A172 (cell line): ENCODE measurements around the gene AUTS2. TPM values are rescaled to one million over a fixed set of nuclear protein-coding genes. Genes with fewer than 3 reads are reported as not detected.
A peak's percentile ranks its signal among the peaks of the same experiment; 100 is the strongest.
"Not testable (repeated sequence)": the region's sequence is repeated elsewhere in the genome, so short reads cannot be mapped to it uniquely, and the experiment has no call there.

Source experiments
- DNase-seq: peaks from one replicate; pipeline ENCODE4 v3.0.0-alpha.2; 2015; ENCODE audit warnings: low spot score
- total RNA-seq: library from RNA; depleted of rRNA; stranded (reverse); fragments of >200 nt; shearing (Covaris generic); gene quantifications from 2 replicates; pipeline ENCODE4 v1.2.3, GENCODE V29; 2014

AUTS2 gene
- total RNA-seq, 1 experiment from 2014 or later, result 4.6 TPM

- DNase-seq, result no peak
Observed at GRCh38 chr7:70622936-70623335, 1024.7 kb downstream of the AUTS2 start.

DNA sequence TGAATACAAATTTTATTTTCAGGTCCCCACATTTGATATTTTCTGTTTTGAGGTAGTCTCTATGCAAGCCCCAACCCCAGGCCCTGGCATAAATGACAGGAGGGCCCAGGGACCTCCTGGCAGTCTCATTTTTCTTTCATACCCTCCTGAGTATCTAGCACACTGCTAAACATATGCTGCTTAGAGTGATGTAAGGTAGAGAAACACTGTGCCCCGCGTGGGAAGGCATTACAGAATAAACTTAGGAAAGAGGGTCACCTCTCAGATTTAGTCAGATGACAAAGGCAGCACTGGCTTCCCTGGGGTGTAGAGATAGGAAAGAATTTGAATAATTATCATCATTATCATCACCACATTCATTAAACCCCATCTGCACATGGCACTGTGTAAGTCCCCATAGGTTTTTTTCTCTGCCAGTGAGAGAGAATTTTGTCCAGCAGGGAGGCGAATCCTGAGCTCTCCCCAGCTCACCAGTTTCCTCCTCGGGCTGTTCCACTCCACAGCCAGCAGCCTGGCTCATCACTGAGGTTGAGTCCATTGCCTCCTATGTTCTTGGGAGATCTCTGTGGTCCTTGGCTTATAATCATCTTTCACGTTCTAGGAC lies 1026.3 kb downstream of the AUTS2 start:
- no peak for DNase-seq

DNA sequence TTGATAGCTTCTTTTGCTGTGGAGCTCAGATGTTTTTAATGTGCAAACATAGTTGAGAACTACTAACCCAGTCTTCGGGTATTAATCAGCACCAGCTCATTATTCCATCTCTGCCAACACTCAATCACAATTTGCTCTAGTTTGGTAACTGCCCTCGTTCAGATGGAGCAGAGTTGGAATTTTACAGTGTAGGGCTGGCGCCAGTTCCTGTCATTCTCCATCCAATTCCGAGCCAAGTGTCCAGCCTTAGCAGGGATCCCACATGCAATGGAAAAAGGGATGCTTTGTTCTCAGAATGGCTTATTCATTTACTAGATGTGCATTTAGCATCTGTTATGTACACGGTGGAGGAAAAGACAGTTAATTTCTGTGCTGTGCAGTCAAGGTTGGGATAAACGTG lies 1029.2 kb downstream of the AUTS2 start:
- DNase-seq, result no peak

GRCh38 chr7:70630440-70630817 lies 1032.2 kb downstream of the AUTS2 start:
- DNase-seq, result no peak

DNA sequence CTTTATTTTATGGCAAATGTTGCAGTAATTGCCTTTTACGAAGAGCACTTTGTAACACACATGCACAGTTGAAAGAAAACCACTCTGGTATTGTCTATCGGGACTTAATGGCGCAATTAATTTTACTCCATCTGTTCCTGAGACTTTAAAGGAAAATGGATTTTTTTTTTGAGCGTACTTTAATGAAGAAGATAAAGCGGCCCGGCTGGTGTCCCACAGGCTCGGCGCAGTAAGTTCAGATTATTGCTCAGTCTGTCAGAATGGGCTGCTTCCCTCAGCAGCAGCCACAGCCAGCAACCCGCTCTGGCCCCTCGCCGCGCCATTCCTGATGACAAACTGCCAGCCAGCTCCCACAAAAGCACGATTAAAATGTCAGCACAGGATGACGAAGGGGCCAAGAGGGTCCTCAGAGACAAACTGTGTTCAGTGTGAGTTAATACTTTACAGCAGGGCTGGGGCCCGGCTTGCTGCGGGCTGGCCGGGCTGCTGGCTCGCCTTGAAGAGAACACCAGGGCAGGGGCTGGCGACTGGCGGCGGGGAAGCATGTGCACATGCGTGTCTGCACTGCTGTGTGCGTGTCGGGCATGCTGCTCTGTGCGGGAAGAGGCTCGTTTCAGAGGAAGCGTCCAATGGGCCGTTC lies 1032.7 kb downstream of the AUTS2 start:
- no peak for DNase-seq

DNA sequence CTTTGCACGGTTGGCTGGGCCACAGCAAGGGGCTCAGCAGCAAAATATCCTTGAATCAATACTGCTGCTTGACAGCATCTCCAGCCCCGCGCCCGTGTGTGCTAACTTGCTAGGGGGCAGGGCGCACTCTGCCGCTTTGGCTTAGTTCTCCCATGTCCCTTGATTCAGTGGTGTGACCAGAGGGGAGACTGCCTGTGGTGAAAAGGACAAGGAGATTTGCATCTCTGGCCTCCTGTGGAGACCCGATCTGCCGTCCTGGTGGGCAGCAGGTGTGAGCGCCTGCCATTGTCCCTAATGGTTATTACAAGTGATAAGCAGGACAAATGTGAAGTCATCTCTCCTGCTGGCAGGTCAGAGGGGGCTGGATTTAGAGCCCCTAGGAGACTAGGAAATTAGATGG lies 1033.4 kb downstream of the AUTS2 start:
- no peak for DNase-seq

- DNase-seq, result no peak
Observed at GRCh38 chr7:70632400-70632799, 1034.1 kb downstream of the AUTS2 start.

DNA sequence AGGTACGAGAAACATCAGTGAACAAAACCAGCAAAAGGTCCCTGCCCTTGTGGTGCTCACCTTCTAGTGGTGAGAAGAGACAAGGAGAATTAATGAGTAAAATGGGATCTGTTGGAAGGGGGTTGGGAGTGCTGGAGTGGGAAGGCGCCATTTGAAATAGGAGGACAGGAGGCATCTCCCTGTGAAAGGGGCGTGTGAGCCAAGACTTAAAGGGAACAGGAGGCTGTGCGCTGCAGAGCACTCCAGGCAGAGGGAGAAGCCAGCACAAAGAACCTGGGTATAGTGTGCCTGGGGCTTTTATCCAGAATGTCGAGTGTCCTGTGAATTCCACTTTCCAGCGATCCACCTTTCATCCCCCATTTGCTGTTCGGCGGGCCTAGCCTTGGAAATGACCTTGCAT lies 1035.8 kb downstream of the AUTS2 start:
- DNase-seq, result no peak

- DNase-seq, result peak; percentile 91
Observed at GRCh38 chr7:70634610-70635068, 1036.4 kb downstream of the AUTS2 start.

DNA sequence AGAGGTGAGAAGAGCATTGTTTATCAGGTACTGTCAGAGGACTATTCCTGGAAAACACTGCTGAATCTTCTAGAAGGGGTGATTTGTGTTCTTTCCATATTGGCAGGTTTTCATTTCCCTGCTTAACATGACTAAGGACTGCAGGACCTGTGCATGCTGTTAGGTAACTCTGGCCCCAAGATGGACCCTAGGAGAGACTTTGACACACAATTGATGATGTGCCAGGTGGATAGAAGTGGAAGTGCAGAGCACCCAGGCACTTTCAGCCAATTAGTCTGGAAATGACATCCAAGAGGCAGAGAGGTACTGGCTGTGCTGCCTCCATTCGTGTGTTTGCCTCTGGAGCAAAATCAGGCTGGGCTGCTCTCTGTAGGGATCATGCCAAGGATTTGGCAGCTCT lies 1037.4 kb downstream of the AUTS2 start:
- no peak for DNase-seq

GRCh38 chr7:70636169-70636568 lies 1037.9 kb downstream of the AUTS2 start:
- DNase-seq, result no peak

DNA sequence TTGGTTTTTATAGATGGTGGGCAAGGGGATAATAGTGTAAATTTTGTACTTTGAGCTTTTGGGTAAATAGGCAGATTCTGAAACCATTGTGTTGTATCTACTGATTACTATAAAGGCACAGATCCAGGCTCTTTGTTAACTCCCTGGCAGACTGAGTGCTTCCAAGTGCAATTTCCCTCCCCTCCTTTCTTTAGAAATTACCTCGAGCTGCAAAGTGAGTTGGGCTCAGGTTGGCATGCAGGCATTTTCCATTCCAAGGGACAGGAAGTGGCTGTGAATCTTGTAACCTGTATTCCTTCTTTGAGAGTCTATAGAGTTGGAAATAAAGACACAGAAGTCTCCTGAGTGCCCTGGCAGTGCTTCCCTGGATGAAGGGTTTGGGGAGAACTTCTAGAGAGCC lies 1039.5 kb downstream of the AUTS2 start:
- no peak for DNase-seq

DNA sequence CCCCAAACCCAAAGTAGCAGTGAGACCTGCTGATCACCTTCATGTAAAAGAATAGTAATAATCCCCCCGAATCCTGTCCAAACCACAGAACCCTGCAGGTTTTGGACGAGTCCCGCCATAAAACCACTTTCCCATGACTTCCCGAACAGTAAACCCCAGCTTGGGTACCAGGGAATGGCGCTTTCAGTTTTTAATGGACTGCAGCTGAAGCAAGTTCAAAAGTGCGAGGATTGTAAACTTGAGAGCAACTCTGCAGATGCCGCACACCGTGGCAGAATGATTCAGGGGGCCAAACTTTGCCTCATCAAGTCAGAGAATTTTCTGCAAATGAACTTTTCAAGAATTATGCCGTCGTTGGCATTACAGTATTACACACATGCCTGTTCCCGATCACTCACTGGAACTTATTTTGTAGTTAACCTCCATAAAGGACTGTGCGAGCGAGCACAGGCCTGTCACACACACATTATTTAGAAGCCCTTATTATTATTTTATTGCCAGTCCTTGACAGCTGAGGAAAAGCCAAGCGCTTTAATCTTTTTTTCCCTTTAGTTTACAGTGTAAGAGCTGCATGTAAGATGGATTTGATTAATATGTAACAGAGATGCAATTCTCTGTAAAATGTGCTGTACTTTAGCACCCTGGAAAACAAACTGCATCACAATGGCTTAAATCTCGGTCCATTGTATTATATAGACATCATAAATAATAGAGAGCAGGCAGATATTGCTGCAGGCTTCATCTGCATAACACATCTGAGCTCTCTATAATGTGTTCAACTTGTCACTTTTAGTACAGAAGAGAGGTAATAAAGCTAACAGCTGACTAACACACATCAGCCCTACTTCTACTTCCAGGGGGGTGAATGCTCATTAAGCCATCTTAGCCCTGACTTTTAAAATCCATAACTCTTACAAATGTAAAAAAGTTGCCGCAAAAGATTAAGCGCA lies 1040.2 kb downstream of the AUTS2 start:
- no peak for DNase-seq

- no peak for DNase-seq
Observed at GRCh38 chr7:70640266-70640833, 1042.1 kb downstream of the AUTS2 start.

- no peak for DNase-seq
Observed at GRCh38 chr7:70641882-70642281, 1043.6 kb downstream of the AUTS2 start.

DNA sequence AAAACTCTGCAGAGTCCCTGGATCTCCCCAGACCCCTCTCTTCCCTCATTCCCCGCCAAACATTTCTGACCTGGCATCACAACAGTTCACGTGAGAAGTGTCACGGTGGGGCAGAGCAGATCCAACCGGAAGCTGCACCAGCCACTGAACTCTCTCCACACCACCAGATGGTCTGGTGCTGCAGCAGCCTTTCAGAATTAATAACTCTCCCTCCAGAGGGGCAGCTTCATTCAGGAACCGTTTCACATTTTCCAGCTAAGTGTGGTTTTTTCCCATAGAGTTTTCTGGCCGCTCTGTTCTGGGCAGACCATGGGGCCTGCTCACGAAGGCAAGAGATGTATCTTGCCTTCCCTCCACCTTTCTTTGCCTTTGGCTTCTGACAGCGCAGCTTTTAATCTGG lies 1047.0 kb downstream of the AUTS2 start:
- no peak for DNase-seq

DNA sequence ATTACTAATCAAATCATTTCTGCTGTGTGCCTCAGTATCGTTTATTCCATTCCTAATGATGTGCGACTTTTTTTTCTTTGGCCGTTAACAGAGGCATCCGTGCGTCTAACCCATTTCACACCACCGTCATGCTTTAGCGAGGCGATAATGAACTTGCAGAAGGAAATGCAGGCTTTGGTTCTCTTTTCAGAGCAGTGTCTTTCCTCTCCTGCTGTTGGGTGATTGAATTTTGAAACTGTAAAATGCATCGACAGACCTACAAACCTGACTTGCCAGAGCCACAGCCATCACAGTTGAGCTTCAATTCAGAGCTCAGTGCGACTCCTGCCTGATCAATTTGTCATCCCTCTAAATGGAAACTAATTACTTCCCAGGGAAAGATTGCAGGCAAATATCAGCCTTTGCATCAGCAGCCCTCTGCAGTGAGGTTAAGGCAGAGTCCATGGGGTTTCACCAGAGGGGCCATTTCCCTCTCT lies 1047.6 kb downstream of the AUTS2 start:
- no peak for DNase-seq

GRCh38 chr7:70646536-70647248 lies 1048.4 kb downstream of the AUTS2 start:
- no peak for DNase-seq

DNA sequence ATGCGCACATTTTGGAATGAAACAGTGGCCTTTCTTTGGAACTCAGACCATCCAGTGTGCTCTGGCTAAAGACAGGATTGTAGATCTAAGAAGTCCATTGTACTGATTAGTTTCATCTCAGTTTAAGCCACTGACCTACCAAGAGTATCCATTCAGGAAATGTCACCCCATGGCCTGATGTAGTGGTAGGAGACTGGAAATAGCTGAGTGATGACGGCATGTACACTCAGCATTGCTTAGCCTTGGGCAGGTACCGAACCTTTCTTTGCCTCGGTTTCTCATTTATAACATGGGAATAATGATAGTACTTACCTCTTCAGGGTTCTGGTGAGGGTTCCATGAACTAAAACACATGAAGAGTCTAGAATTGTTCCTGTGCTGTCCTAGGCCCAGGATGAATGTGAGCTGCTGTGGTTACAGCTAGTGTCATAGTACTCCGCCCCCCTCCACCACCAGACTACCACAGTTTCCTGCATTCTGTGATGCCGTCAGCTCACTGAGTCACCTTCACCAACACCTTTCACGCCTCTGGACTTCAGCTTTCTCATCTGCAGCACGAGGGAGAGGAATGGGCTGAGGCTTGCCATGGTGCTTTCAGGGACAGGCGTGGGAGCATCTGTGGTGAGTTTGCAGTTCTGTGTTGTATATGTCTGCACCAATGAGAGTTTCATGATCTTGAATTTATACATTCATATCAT lies 1049.7 kb downstream of the AUTS2 start:
- DNase-seq, result peak; percentile 88

- DNase-seq, result not testable (repeated sequence)
Observed at GRCh38 chr7:70648499-70648861, 1050.2 kb downstream of the AUTS2 start.

DNA sequence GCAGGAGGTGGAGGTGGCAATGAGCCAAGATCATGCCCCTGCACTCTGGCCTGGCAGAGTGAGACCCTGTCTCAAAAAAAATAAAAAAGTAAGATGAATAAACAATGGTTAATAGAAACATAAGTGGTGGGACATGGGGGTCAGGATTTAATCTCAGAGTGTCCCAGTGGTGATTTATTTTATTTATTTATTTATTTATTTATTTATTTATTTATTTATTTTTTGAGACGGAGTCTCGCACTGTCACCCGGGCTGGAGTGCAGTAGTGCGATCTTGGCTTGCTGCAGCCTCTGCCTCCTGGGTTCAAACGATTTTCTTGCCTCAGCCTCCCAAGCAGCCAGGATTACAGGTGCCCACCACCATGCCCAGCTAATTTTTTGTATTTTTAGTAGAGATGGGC lies 1051.0 kb downstream of the AUTS2 start:
- no peak for DNase-seq
